IMR-90 (cell line): ENCODE measurements around the gene NGB.

ENCODE experiments used
- BHLHE40 ChIP-seq: fragments of 150-350 bp; IDR thresholded peaks from 2 replicates; pipeline ENCODE4 v1.6.1; 2016; ENCODE audit warnings: mild to moderate bottlenecking, low read depth, low read length
- CHD1 ChIP-seq: IDR thresholded peaks from 2 replicates; pipeline ENCODE4 v1.6.1; 2012; ENCODE audit warnings: low read depth, low read length, improper control_type of control experiment
- CTCF ChIP-seq: conservative IDR thresholded peaks from 2 replicates; pipeline ENCODE4 v1.5.1; 2012; ENCODE audit warnings: mild to moderate bottlenecking, low read depth, low read length, improper control_type of control experiment
- ELK1 ChIP-seq: fragments of 150-350 bp; IDR thresholded peaks from 2 replicates; pipeline ENCODE4 v1.6.1; 2016; ENCODE audit warnings: low read depth, mild to moderate bottlenecking, low read length, moderate library complexity, borderline replicate concordance
- MAFK ChIP-seq: IDR thresholded peaks from 2 replicates; pipeline ENCODE4 v1.6.1; 2012; ENCODE audit warnings: low read depth, low read length, improper control_type of control experiment
- POLR2A ChIP-seq: IDR thresholded peaks from 2 replicates; pipeline ENCODE4 v1.6.1; 2012; ENCODE audit warnings: mild to moderate bottlenecking, low read depth, low read length
- RAD21 ChIP-seq: IDR thresholded peaks from 2 replicates; pipeline ENCODE4 v1.6.1; 2012; ENCODE audit warnings: low read length, improper control_type of control experiment
- RCOR1 ChIP-seq: IDR thresholded peaks from 2 replicates; pipeline ENCODE4 v1.6.1; 2012; ENCODE audit warnings: mild to moderate bottlenecking, low read length, improper control_type of control experiment; ENCODE audit not compliant: insufficient replicate concordance
- RFX5 ChIP-seq: IDR thresholded peaks from 2 replicates; pipeline ENCODE4 v1.8.0; 2012; ENCODE audit warnings: low read depth, mild to moderate bottlenecking, low read length, moderate library complexity
- SMC3 ChIP-seq: fragments of 150-350 bp; IDR thresholded peaks from 2 replicates; pipeline ENCODE4 v1.6.1; 2016; ENCODE audit warnings: low read depth, mild to moderate bottlenecking, antibody characterized with exemption, low read length, moderate library complexity

GRCh38 chr14:77313371-77313770, 42.4 kb upstream of the NGB start:
- TF ChIP-seq CTCF (no peak), SMC3 (no peak), RFX5 (no peak), RAD21 (no peak), POLR2A (no peak), RCOR1 (no peak), ELK1 (no peak), MAFK (no peak), BHLHE40 (no peak), CHD1 (no peak)
